ENCODE measurements around the gene MYOF.

- no peak for TF ChIP-seq EZH2 (IDR thresholded peaks at IDR 0.05; ENCODE audit: insufficient read depth, poor library complexity, severe bottlenecking)
- TF ChIP-seq EZH2phosphoT487 (IDR thresholded peaks at IDR 0.05; ENCODE audit: insufficient read depth, low read depth): no peak
Measured at GRCh38 chr10:93330824-93331223, 151.3 kb downstream of the MYOF start.
